SK-N-SH treated with all-trans-retinoic acid at 6 μM for 48 hours (cell line): ENCODE data around the gene PSAPL1.

ENCODE experiments used
- ATAC-seq: fragments of 200-7000 bp; cut with Tn5 transposase; 3 replicates; pipeline ENCODE4 v1.9.1; 2020; ENCODE audit warnings: mild to moderate bottlenecking, moderate library complexity
- CSDC2 ChIP-seq: fragments of 250-450 bp; sonication (Bioruptor Pico); IDR thresholded peaks from 2 replicates; pipeline ENCODE4 v1.5.0; 2020; ENCODE audit warnings: mild to moderate bottlenecking, moderate library complexity
- ESRRG ChIP-seq: fragments of 250-450 bp; sonication (Bioruptor Pico); IDR thresholded peaks from 2 replicates; pipeline ENCODE4 v1.6.1; 2021; ENCODE audit warnings: mild to moderate bottlenecking
- GLIS3 ChIP-seq: fragments of 250-450 bp; sonication (Bioruptor Pico); IDR thresholded peaks from 2 replicates; pipeline ENCODE4 v1.5.0; 2020; ENCODE audit warnings: mild to moderate bottlenecking, moderate library complexity
- ISL1 ChIP-seq: fragments of 250-450 bp; sonication (Bioruptor Pico); IDR thresholded peaks from 2 replicates; pipeline ENCODE4 v2.1.2; 2022; ENCODE audit warnings: mild to moderate bottlenecking, moderate library complexity
- OSR1 ChIP-seq: fragments of 250-450 bp; sonication (Bioruptor Pico); IDR thresholded peaks from 2 replicates; pipeline ENCODE4 v1.8.0; 2022; ENCODE audit warnings: moderate library complexity, mild to moderate bottlenecking, inconsistent platforms
- PPARA ChIP-seq: fragments of 250-450 bp; sonication (Bioruptor Pico); IDR thresholded peaks from 2 replicates; pipeline ENCODE4 v1.5.0; 2020; ENCODE audit warnings: mild to moderate bottlenecking, borderline replicate concordance
- SNAI2 ChIP-seq: fragments of 250-450 bp; sonication (Bioruptor Pico); IDR thresholded peaks from 2 replicates; pipeline ENCODE4 v1.5.0; 2020; ENCODE audit warnings: mild to moderate bottlenecking, moderate library complexity
- TCF4 ChIP-seq: fragments of 250-450 bp; sonication (Bioruptor Pico); IDR thresholded peaks from 2 replicates; pipeline ENCODE4 v1.8.0; 2021; ENCODE audit warnings: mild to moderate bottlenecking, moderate library complexity, borderline replicate concordance
- TOX ChIP-seq: fragments of 250-450 bp; sonication (Bioruptor Pico); IDR thresholded peaks from 2 replicates; pipeline ENCODE4 v1.8.0; 2021; ENCODE audit warnings: mild to moderate bottlenecking, moderate library complexity, borderline replicate concordance
- ZC3H10 ChIP-seq: fragments of 250-450 bp; sonication (Bioruptor Pico); IDR thresholded peaks from 2 replicates; pipeline ENCODE4 v1.5.1; 2021; ENCODE audit warnings: mild to moderate bottlenecking, moderate library complexity
- ZFP3 ChIP-seq: fragments of 250-450 bp; sonication (Bioruptor Pico); IDR thresholded peaks from 2 replicates; pipeline ENCODE4 v1.5.0; 2020; ENCODE audit warnings: mild to moderate bottlenecking, moderate library complexity
- ZNF70 ChIP-seq: fragments of 450-650 bp; formaldehyde crosslinking; IDR thresholded peaks from 2 replicates; pipeline ENCODE4 v1.5.0; 2020; ENCODE audit warnings: mild to moderate bottlenecking, moderate library complexity
- ZNF8 ChIP-seq: fragments of 450-650 bp; formaldehyde crosslinking; IDR thresholded peaks from 2 replicates; pipeline ENCODE4 v1.5.0; 2020; ENCODE audit warnings: mild to moderate bottlenecking, moderate library complexity
- TF ChIP-seq, protein P1 (sequence below): fragments of 250-450 bp; sonication (Bioruptor Pico); IDR thresholded peaks from 2 replicates; pipeline ENCODE4 v1.5.1; 2021; ENCODE audit warnings: mild to moderate bottlenecking, moderate library complexity
- TF ChIP-seq, protein P2 (sequence below): fragments of 250-450 bp; sonication (Bioruptor Pico); IDR thresholded peaks from 2 replicates; pipeline ENCODE4 v1.8.0; 2020; ENCODE audit warnings: mild to moderate bottlenecking, moderate library complexity, borderline replicate concordance
- TF ChIP-seq, protein P3 (sequence below): fragments of 250-450 bp; sonication (Bioruptor Pico); IDR thresholded peaks from 2 replicates; pipeline ENCODE4 v1.8.0; 2021; ENCODE audit warnings: low read depth, mild to moderate bottlenecking, moderate library complexity, borderline replicate concordance
- TF ChIP-seq, protein P4 (sequence below): fragments of 250-450 bp; sonication (Bioruptor Pico); IDR thresholded peaks from 2 replicates; pipeline ENCODE4 v1.5.0; 2020; ENCODE audit warnings: mild to moderate bottlenecking, moderate library complexity

PSAPL1 gene

DNA sequence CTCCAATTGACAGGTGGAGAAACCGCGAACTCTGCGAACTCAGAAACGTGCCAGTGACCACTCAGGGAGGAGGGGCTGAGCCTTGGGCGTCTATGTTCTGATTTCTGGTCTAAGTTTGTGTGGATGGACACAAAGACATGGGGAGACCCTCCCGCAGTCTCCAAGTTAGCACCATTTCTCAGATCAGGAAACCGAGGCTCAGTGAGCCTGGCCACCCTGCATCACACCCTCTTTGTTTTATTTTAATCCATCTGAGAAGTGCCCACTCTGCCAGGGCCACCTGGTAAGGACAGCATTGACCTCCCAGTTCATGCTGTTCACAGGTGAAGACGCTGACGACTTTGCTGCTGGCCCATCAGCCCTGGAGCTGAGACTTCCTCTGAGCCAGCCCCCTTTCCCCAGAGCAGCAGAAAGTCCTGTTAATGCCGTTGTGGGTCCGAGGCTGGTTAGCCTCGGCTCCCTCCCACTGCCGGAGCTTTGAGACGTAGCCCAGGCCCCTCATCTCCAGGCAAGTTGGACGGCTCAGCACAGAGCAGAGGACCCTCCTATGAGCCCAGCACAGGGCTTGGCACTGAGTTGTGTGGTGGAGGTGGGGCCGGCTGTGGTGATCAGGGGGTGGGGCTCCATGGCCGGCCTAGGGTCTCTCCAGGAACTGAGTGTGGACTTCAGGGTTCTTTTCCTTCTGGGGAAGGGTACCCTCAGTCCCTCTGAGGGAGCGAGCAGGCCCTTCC is 43.7 kb downstream of the PSAPL1 start:
- TF ChIP-seq ZNF8 (CRISPR knock-in tag) (no peak), TOX (CRISPR knock-in tag) (no peak), SNAI2 (CRISPR knock-in tag) (no peak), ZC3H10 (CRISPR knock-in tag) (no peak), CSDC2 (CRISPR knock-in tag) (no peak), OSR1 (CRISPR knock-in tag) (no peak), ZFP3 (CRISPR knock-in tag) (no peak), TCF4 (CRISPR knock-in tag) (no peak), ISL1 (CRISPR knock-in tag) (no peak)
- TF ChIP-seq, protein P1, sequence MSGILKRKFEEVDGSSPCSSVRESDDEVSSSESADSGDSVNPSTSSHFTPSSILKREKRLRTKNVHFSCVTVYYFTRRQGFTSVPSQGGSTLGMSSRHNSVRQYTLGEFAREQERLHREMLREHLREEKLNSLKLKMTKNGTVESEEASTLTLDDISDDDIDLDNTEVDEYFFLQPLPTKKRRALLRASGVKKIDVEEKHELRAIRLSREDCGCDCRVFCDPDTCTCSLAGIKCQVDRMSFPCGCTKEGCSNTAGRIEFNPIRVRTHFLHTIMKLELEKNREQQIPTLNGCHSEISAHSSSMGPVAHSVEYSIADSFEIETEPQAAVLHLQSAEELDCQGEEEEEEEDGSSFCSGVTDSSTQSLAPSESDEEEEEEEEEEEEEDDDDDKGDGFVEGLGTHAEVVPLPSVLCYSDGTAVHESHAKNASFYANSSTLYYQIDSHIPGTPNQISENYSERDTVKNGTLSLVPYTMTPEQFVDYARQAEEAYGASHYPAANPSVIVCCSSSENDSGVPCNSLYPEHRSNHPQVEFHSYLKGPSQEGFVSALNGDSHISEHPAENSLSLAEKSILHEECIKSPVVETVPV (CRISPR knock-in tag) = no peak

DNA sequence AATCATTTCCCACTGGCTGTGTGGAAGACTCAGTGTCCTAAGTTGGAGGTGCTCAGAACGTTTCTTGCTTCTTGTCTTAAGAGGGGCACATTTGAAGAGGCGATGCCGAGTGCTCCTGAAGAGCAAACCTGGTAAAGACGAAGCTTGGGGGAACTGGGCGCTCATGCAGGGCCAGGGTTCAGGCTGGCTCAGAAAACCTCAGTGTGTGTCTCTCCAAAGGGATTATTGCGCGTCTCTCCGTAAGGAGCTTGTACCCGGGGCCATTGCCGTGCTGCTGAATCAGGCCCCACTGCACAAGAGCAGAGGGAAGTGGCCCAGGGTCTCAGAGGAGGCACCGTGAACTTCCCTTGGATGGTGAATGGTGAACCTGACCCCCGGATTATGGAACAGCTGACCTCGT is 44.4 kb downstream of the PSAPL1 start:
- no peak for ATAC-seq
- TF ChIP-seq GLIS3 = no peak
- TF ChIP-seq, protein P1 (CRISPR knock-in tag) = no peak
- TF ChIP-seq ISL1 (CRISPR knock-in tag) = no peak
- TF ChIP-seq ZNF8 (CRISPR knock-in tag) = no peak
- TF ChIP-seq PPARA = no peak
- TF ChIP-seq OSR1 (CRISPR knock-in tag) = no peak

More for the DNA sequence above, 43.7 kb downstream of the PSAPL1 start:
- ATAC-seq = no peak

DNA sequence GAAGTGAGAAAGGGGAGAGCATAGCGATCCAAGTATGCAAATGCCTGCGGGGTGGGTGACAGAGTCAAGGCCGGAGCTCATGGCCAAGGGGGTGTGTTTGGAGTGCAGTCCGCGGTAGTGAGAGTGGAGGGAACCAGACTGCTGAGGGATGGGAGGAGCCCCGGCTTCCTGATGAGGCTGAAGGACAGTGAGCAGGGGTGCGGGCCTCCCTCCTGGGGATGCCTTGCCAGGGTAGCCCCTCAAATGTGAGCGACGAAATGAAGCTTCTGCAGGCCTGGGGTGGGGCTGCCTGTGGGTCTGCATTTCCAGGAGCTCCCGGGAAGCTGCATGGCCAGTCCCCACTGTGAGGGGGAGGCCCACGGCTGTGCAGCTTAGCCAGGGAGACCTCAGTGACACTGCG is 45.0 kb downstream of the PSAPL1 start:
- ATAC-seq = no peak
- TF ChIP-seq, protein P2, sequence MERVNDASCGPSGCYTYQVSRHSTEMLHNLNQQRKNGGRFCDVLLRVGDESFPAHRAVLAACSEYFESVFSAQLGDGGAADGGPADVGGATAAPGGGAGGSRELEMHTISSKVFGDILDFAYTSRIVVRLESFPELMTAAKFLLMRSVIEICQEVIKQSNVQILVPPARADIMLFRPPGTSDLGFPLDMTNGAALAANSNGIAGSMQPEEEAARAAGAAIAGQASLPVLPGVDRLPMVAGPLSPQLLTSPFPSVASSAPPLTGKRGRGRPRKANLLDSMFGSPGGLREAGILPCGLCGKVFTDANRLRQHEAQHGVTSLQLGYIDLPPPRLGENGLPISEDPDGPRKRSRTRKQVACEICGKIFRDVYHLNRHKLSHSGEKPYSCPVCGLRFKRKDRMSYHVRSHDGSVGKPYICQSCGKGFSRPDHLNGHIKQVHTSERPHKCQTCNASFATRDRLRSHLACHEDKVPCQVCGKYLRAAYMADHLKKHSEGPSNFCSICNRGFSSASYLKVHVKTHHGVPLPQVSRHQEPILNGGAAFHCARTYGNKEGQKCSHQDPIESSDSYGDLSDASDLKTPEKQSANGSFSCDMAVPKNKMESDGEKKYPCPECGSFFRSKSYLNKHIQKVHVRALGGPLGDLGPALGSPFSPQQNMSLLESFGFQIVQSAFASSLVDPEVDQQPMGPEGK (CRISPR knock-in tag) = no peak
- TF ChIP-seq, protein P3, sequence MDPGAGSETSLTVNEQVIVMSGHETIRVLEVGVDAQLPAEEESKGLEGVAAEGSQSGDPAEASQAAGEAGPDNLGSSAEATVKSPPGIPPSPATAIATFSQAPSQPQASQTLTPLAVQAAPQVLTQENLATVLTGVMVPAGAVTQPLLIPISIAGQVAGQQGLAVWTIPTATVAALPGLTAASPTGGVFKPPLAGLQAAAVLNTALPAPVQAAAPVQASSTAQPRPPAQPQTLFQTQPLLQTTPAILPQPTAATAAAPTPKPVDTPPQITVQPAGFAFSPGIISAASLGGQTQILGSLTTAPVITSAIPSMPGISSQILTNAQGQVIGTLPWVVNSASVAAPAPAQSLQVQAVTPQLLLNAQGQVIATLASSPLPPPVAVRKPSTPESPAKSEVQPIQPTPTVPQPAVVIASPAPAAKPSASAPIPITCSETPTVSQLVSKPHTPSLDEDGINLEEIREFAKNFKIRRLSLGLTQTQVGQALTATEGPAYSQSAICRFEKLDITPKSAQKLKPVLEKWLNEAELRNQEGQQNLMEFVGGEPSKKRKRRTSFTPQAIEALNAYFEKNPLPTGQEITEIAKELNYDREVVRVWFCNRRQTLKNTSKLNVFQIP (CRISPR knock-in tag) = no peak
- TF ChIP-seq ZNF70 (CRISPR knock-in tag) = no peak
- TF ChIP-seq, protein P1 (CRISPR knock-in tag) = no peak
- no peak for TF ChIP-seq CSDC2 (CRISPR knock-in tag)
- TF ChIP-seq ZC3H10 (CRISPR knock-in tag) = no peak
- TF ChIP-seq ESRRG (CRISPR knock-in tag) = no peak
- TF ChIP-seq TCF4 (CRISPR knock-in tag) = no peak
- TF ChIP-seq, protein P4, sequence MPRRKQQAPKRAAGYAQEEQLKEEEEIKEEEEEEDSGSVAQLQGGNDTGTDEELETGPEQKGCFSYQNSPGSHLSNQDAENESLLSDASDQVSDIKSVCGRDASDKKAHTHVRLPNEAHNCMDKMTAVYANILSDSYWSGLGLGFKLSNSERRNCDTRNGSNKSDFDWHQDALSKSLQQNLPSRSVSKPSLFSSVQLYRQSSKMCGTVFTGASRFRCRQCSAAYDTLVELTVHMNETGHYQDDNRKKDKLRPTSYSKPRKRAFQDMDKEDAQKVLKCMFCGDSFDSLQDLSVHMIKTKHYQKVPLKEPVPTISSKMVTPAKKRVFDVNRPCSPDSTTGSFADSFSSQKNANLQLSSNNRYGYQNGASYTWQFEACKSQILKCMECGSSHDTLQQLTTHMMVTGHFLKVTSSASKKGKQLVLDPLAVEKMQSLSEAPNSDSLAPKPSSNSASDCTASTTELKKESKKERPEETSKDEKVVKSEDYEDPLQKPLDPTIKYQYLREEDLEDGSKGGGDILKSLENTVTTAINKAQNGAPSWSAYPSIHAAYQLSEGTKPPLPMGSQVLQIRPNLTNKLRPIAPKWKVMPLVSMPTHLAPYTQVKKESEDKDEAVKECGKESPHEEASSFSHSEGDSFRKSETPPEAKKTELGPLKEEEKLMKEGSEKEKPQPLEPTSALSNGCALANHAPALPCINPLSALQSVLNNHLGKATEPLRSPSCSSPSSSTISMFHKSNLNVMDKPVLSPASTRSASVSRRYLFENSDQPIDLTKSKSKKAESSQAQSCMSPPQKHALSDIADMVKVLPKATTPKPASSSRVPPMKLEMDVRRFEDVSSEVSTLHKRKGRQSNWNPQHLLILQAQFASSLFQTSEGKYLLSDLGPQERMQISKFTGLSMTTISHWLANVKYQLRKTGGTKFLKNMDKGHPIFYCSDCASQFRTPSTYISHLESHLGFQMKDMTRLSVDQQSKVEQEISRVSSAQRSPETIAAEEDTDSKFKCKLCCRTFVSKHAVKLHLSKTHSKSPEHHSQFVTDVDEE (CRISPR knock-in tag) = no peak
- TF ChIP-seq ZNF8 (CRISPR knock-in tag) = no peak
